HepG2 (cell line): ENCODE data around the gene MFAP3L. TPM values are rescaled to one million over a fixed set of nuclear protein-coding genes. Genes with fewer than 3 reads are reported as not detected.

Experiments
- ATAC-seq: fragments of 200-7000 bp; cut with Tn5 transposase; 3 replicates; pipeline ENCODE4 v1.9.1; 2020; ENCODE audit warnings: mild to moderate bottlenecking, moderate library complexity
- BruUV-seq: library from RNA; stranded (reverse); fragments of 400-500 nt; replicated peaks from 2 replicates; lab custom pipeline; 2021; lab: Mats Ljungman, UMichigan
- CTCF ChIA-PET: fragments of 300-600 bp; formaldehyde crosslinking; extraction: SDS; loops from one replicate; lab custom pipeline; 2021; ENCODE audit warnings: low total read pairs, inconsistent platforms, low intra/inter-chr PET ratio; lab: Yijun Ruan, JAX
- POLR2A ChIA-PET: fragments of 350-600 bp; sonication (Branson Sonifier 250); formaldehyde crosslinking; loops from one replicate; lab custom pipeline; 2020; ENCODE audit warnings: antibody characterized with exemption, inconsistent platforms; lab: Yijun Ruan, JAX
- DNase-seq: peaks from one replicate; pipeline ENCODE4 v3.0.0-alpha.2; 2015; ENCODE audit warnings: low spot score
- FAIRE-seq: peaks from 3 replicates; lab custom pipeline; 2011; peaks lifted over from hg19 to GRCh38; lab: Jason Lieb, UNC
- H2AFZ ChIP-seq: one replicate; pipeline ENCODE4 v1.6.1; 2011; ENCODE audit warnings: low read length, inconsistent platforms
- H3K27ac ChIP-seq: fragments of 300-600 bp; 3 replicates; pipeline ENCODE4 v1.8.0; 2011; ENCODE audit warnings: mixed run types, mild to moderate bottlenecking, mixed read lengths, low read length, inconsistent platforms; ENCODE audit not compliant: insufficient read depth; ENCODE audit errors: extremely low read length
- H3K27me3 ChIP-seq, 2 experiments: fragments of 200-600 bp in 1 of 2; 2 replicates in 1 of 2; 3 replicates in 1 of 2; pipeline versions ENCODE4 v1.6.0 to v1.8.0; 2011; ENCODE audit warnings: low read length in 2 of 2, mild to moderate bottlenecking in 2 of 2, moderate library complexity in 2 of 2, inconsistent platforms in 1 of 2; ENCODE audit not compliant: insufficient read depth in 2 of 2, control insufficient read depth in 1 of 2
- H3K36me3 ChIP-seq, 2 experiments: fragments of 200-600 bp in 1 of 2; replicated peaks in 1 of 2; 2 replicates in 1 of 2; 3 replicates in 1 of 2; pipeline versions ENCODE4 v1.5.1 to v1.8.0; 2011; ENCODE audit warnings: low read length in 2 of 2, inconsistent platforms in 1 of 2; ENCODE audit not compliant: insufficient read depth in 2 of 2, control insufficient read depth in 1 of 2
- H3K4me1 ChIP-seq: 2 replicates; pipeline ENCODE4 v1.5.1; 2012; ENCODE audit warnings: low read length, inconsistent platforms; ENCODE audit not compliant: insufficient read depth
- H3K4me2 ChIP-seq: 2 replicates; pipeline ENCODE4 v1.6.0; 2011; ENCODE audit warnings: low read depth, low read length, inconsistent platforms
- H3K4me3 ChIP-seq, 3 experiments: fragments of 200-600 bp in 1 of 3; sonication (generic), shearing (Covaris generic) in 1 of 3; replicated peaks in 1 of 3; 2 replicates each; pipeline ENCODE4 v1.5.1; 2011 to 2016; ENCODE audit warnings: low read length in 3 of 3, inconsistent platforms in 2 of 3, low read depth in 2 of 3, mild to moderate bottlenecking in 2 of 3, control low read depth in 1 of 3, mixed read lengths in 1 of 3; ENCODE audit not compliant: insufficient read depth in 1 of 3
- H3K79me2 ChIP-seq: one replicate; pipeline ENCODE4 v1.6.1; 2011; ENCODE audit warnings: low read length, inconsistent platforms; ENCODE audit not compliant: insufficient read depth
- H3K9ac ChIP-seq: 2 replicates; pipeline ENCODE4 v1.6.0; 2011; ENCODE audit warnings: mild to moderate bottlenecking, low read depth, low read length, inconsistent platforms; ENCODE audit not compliant: insufficient read depth
- H3K9me3 ChIP-seq: 2 replicates; pipeline ENCODE4 v1.5.1; 2012; ENCODE audit warnings: mild to moderate bottlenecking, low read length
- H4K20me1 ChIP-seq: 2 replicates; pipeline ENCODE4 v1.6.0; 2011; ENCODE audit warnings: inconsistent platforms, mild to moderate bottlenecking, low read length, moderate library complexity; ENCODE audit not compliant: insufficient read depth
- ARNTL ChIP-seq: sonication (generic); formaldehyde crosslinking; IDR thresholded peaks from 2 replicates; pipeline ENCODE4 v1.4.0; 2020; ENCODE audit warnings: mild to moderate bottlenecking, missing genetic modification reagents
- E2F2 ChIP-seq: sonication (generic); formaldehyde crosslinking; IDR thresholded peaks from 2 replicates; pipeline ENCODE4 v1.4.0; 2020; ENCODE audit warnings: missing genetic modification reagents, borderline replicate concordance
- EZH2 ChIP-seq: conservative IDR thresholded peaks from 2 replicates; pipeline ENCODE4 v1.6.1; 2012; ENCODE audit warnings: mild to moderate bottlenecking, low read depth, low read length, moderate library complexity
- WGBS: methylation state at CpG from one replicate; pipeline ENCODE4 v1.1.6; 2017; ENCODE audit warnings: low lambda C conversion rate; 5-methylcytosine and 5-hydroxymethylcytosine counted together
- in situ Hi-C: cut with HindIII; loops from 2 replicates; pipeline ENCODE4 v1.10.0; 2017; ENCODE audit warnings: low pct_unique_long_range_greater_than_20kb; ENCODE audit not compliant: extremely low pct_ligation_motif_present
- intact Hi-C: fragments of 100-400 bp; cut with micrococcal nuclease; formaldehyde crosslinking; loops from one replicate; pipeline ENCODE4 v1.10.0; 2022; ENCODE audit not compliant: unreplicated experiment
- polyA plus RNA-seq, 8 experiments: library from polyadenylated mRNA; depleted of rRNA in 3 of 8; stranded (reverse) in 7 of 8; unstranded in 1 of 8; fragments of >200 nt; fragmentation: Illumina TruSeq in 4 of 8; extraction: Trizol in 4 of 8; gene quantifications; 2 replicates each; pipeline versions ENCODE4 v1.2.1 to v1.2.3, GENCODE V29; 2011 to 2016; ENCODE audit warnings: low read depth in 4 of 8, missing spikeins in 1 of 8, mixed read lengths in 1 of 8; ENCODE audit not compliant: insufficient read depth in 1 of 8
- total RNA-seq, 5 experiments: library from RNA; depleted of rRNA; stranded (reverse); fragments of >200 nt; fragmentation: Illumina TruSeq; extraction: Trizol; gene quantifications; 2 replicates each; pipeline ENCODE4 v1.2.3, GENCODE V29; 2016; ENCODE audit warnings: low read depth in 1 of 5
- TF ChIP-seq, protein P1 (sequence below): sonication (generic); formaldehyde crosslinking; IDR thresholded peaks from 2 replicates; pipeline ENCODE4 v1.8.1; 2023; ENCODE audit warnings: mild to moderate bottlenecking, moderate library complexity, missing genetic modification reagents
- TF ChIP-seq, protein P2 (sequence below): sonication (generic); formaldehyde crosslinking; IDR thresholded peaks from 2 replicates; pipeline ENCODE4 v1.5.1; 2020; ENCODE audit warnings: missing genetic modification reagents, mild to moderate bottlenecking, borderline replicate concordance

The MFAP3L gene
- total and polyA plus RNA-seq, 2 of the 13 experiments (the other 11 are each of a cell fraction or from before 2014, with no cell fraction given): 1.5 to 3.6 TPM

DNA sequence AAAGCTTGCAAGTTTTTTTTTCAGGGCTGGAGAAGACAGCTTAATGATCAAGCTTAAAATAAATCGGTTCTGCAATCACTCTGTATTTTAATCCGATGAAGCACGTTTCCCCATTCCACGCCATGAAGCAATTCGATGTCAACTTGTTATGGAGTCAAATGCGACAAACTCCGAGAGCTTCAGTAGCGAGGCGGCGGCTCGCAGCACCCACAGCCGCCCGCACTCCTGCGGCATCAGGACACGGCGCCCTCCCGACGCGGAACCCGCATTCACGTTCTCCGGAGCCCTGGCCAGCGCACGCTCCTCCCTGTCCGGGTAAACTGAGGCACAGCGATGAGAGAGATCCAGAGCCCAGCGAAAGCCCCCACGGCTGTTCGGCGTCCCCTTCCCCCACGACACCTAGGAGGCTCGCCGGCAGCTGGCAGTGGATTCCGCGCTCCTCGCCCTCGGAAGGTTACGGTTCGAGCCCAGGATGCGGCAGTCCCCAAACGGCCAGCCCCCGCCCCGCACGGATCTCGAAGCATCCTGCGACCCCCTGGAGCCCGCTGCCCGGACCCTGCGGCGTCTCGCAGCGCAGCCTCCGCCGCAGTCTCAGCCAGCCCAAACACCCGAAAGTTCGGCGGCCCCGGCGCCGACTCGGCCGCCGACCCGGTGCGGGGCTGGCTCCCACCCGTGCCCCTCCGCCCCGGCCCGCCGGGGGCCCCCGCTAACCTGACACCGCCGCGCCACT is 507 bp downstream of the MFAP3L start (continued):
- TF ChIP-seq EZH2: peak; percentile 69; the same call in 1 of the 2 replicates
- TF ChIP-seq, protein P1, sequence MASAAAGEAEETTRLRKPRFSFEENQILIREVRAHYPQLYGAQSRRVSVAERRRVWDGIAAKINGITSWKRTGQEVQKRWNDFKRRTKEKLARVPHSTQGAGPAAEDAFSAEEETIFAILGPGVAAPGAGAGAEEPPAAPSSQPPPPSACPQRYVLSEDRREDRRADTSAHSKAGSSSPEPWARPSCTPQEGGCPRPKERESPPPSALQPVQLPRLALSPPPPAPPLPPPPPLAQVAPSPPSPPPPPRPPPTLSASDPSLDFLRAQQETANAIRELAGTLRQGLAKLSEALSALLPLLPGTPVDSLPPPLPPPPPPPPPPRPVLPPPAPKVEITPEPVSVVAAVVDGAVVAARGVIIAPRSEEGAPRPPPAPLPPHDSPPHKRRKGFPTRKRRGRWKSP (CRISPR knock-in tag): peak; percentile 95; the same call in 1 of the 2 replicates

- in situ Hi-C loops: no loop called here
- FAIRE-seq (no peak), ATAC-seq (no peak), DNase-seq (no peak)
- H3K4me2 ChIP-seq: no peak overlapping the region
- ChIA-PET POLR2A (no interaction called here), CTCF (no interaction called here)
- TF ChIP-seq ARNTL (CRISPR knock-in tag): no peak
- TF ChIP-seq E2F2 (CRISPR knock-in tag): no peak
- TF ChIP-seq, protein P2, sequence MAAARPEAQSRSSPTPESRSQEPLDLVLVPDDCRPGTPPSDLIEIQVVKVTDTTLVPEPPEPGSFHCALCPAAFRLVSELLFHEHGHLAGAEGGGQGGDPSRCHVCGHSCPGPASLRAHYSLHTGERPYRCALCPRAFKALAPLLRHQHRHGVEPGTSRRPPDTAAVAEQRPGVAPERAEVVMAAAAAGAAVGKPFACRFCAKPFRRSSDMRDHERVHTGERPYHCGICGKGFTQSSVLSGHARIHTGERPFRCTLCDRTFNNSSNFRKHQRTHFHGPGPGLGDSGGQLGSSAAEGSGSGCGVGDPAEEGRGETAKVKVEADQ (CRISPR knock-in tag): no peak
- no peaks in the 10 kb centered on the region for H3K36me3 ChIP-seq
- no peak overlapping the region for H3K4me3 ChIP-seq
- H2AFZ ChIP-seq: no peak overlapping the region
- H3K9me3 ChIP-seq: no peaks in the 10 kb centered on the region
- no peak overlapping the region for H3K27ac ChIP-seq
- intact Hi-C loops: no loop called here
- BruUV-seq: no TSS peak
- 68% methylated on average over 2 of the region's 2 CpGs for WGBS
- peaks cover 5% of the 10 kb centered on the region; the same call in 1 of the 2 replicates for H3K4me1 ChIP-seq
- peaks cover 0 to 9% of the 10 kb centered on the region in 2 experiments; a peak in 2 of 5 replicates for H3K27me3 ChIP-seq
- no peaks in the 10 kb centered on the region for H4K20me1 ChIP-seq
- no peaks in the 10 kb centered on the region for H3K79me2 ChIP-seq
- H3K9ac ChIP-seq: no peak overlapping the region
These were observed 4.0 kb downstream of the MFAP3L start for GRCh38 chr4:170022211-170022610.
